Tibial nerve (tissue), 4 donors: Measurements from ENCODE around the gene UBA52.

Experiments
- CTCF ChIP-seq, 5 experiments: fragments of 200-600 bp in 3 of 5; fragments of 450-650 bp in 2 of 5; sonication (generic) in 3 of 5; IDR thresholded peaks; one replicate each; pipeline ENCODE4 v1.5.1; 2016 to 2019; ENCODE audit warnings: antibody characterized with exemption in 5 of 5, mild to moderate bottlenecking in 3 of 5, moderate library complexity in 2 of 5
- EP300 ChIP-seq, 2 donors: sonication (generic); formaldehyde crosslinking; IDR thresholded peaks; one replicate each; pipeline ENCODE4 v1.6.1; 2017; ENCODE audit warnings: antibody characterized with exemption in 2 of 2, mild to moderate bottlenecking in 1 of 2
- POLR2A ChIP-seq, 2 donors: fragments of 450-650 bp; IDR thresholded peaks; one replicate each; pipeline ENCODE4 v1.6.1; 2017; ENCODE audit warnings: antibody characterized with exemption in 2 of 2, mild to moderate bottlenecking in 2 of 2, moderate library complexity in 2 of 2

GRCh38 chr19:18608805-18609716 is 37.4 kb downstream of the UBA52 start:
- TF ChIP-seq POLR2A (IDR thresholded peaks at IDR 0.05) (no peak), CTCF (IDR thresholded peaks at IDR 0.05) (no peak), EP300 (IDR thresholded peaks at IDR 0.05) (no peak)
